SH-SY5Y (cell line): Measurements from ENCODE around the gene PFDN2.

Experiments
- GATA2 ChIP-seq: IDR thresholded peaks from 2 replicates; pipeline ENCODE4 v1.6.1; 2011; ENCODE audit warnings: mild to moderate bottlenecking, low read depth, low read length
- GATA3 ChIP-seq: IDR thresholded peaks from 2 replicates; pipeline ENCODE4 v1.6.1; 2011; ENCODE audit warnings: low read depth, mild to moderate bottlenecking, low read length, moderate library complexity

DNA sequence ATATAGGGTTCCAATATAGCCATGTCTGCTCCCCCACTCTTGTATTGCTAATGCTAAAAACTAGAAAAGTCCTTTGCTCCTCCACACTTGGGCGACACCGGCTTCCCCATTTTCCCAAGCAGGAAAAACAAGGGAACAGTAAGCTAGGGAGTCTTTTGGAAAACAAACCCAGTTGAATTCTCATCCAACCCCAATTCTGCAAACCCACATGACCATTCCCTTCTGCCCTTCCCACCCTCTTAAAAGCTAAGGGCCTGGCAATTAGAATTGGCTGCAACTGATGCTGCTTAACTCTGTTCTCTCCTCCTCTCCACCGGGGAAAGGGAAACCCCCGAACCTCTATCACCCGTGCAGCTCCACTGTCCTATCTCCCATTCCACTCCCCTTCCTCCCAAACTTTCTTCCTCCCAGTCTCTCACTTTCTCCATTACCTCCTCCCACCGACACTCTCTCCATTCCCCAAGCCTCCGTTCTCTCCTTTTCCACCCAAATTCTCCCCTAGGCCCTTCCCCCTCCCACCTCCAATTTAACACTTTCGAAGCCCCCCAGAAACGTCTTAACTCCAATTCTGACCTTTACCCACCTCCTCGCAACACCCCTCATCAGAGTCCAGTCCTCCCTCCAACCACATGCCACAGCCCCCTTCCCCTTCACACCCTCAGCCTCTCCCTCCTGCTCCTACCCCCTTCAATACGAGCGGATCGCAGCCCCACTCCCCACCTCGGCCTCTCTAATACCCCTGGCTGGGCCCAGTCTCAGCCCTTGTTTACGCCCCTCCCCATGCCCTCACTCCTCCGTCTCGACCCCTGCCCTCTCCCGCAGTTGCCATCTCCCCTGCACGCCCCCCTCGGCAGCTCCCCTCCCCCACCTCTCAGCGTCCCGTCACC, 13.9 kb upstream of the PFDN2 start:
- TF ChIP-seq GATA2 (no peak), GATA3 (no peak)
